Measurements from ENCODE around the gene CAMTA1. TPM values are rescaled to one million over a fixed set of nuclear protein-coding genes. Genes with fewer than 3 reads are reported as not detected.

Gene CAMTA1
- total RNA-seq, 2 experiments from 2014 or later: 43.9 to 73.3 TPM

GRCh38 chr1:7561936-7562728 lies 776.9 kb downstream of the CAMTA1 start:
- H3K4me2 ChIP-seq (ENCODE audit: low read length): no peak overlapping the region
- CTCF ChIA-PET (ENCODE audit: unreplicated experiment): no interaction called here
- no peaks in the 10 kb centered on the region for H3K79me2 ChIP-seq (ENCODE audit: insufficient read depth, low read depth, low read length)
- no peak overlapping the region for H3K4me3 ChIP-seq (ENCODE audit: low read depth, low read length, poor library complexity, severe bottlenecking)
- TF ChIP-seq CTCF (conservative IDR thresholded peaks at IDR 0.05; ENCODE audit: low read length): no peak
- TF ChIP-seq EZH2phosphoT487 (IDR thresholded peaks at IDR 0.05; ENCODE audit: borderline replicate concordance, low read depth, low read length): no peak
- H2AFZ ChIP-seq (ENCODE audit: low read length): no peak overlapping the region
- H3K4me1 ChIP-seq (ENCODE audit: insufficient read depth, low read length, poor library complexity, severe bottlenecking): no peaks in the 10 kb centered on the region
- intact Hi-C loops (cut with micrococcal nuclease; ENCODE audit: unreplicated experiment): no loop called here
- H3K27ac ChIP-seq (ENCODE audit: low read depth, low read length, poor library complexity, severe bottlenecking): no peak overlapping the region
- no peaks in the 10 kb centered on the region for H3K36me3 ChIP-seq (ENCODE audit: insufficient read depth, low read length)
- POLR2A ChIA-PET: no interaction called here
- no TSS peak for BruUV-seq (replicated peaks)
- DNase-seq (ENCODE audit: low spot score): no peak
- no peaks in the 10 kb centered on the region for H4K20me1 ChIP-seq (ENCODE audit: insufficient read depth, low read length)
- no peaks in the 10 kb centered on the region for H3K9me3 ChIP-seq (ENCODE audit: low read length)
- H3K9me2 ChIP-seq (ENCODE audit: insufficient read depth, low read length): no peaks in the 10 kb centered on the region

- no peaks in the 10 kb centered on the region for H3K4me1 ChIP-seq (ENCODE audit: insufficient read depth, low read length, poor library complexity, severe bottlenecking)
- intact Hi-C loops (cut with micrococcal nuclease; ENCODE audit: unreplicated experiment): no loop called here
Measured at GRCh38 chr1:7562729-7563605, 777.7 kb downstream of the CAMTA1 start.

More at GRCh38 chr1:7562729-7563605, 777.7 kb downstream of the CAMTA1 start:
- H3K79me2 ChIP-seq (ENCODE audit: insufficient read depth, low read depth, low read length): no peaks in the 10 kb centered on the region
- no peak overlapping the region for H3K27ac ChIP-seq (ENCODE audit: low read depth, low read length, poor library complexity, severe bottlenecking)
- H3K9me3 ChIP-seq (ENCODE audit: low read length): no peaks in the 10 kb centered on the region
- BruUV-seq (replicated peaks): no TSS peak
- ChIA-PET CTCF (ENCODE audit: unreplicated experiment) (no interaction called here), POLR2A (no interaction called here)
- no peak overlapping the region for H3K4me3 ChIP-seq (ENCODE audit: low read depth, low read length, poor library complexity, severe bottlenecking)
- no peak for DNase-seq (ENCODE audit: low spot score)
- H3K9me2 ChIP-seq (ENCODE audit: insufficient read depth, low read length): no peaks in the 10 kb centered on the region
- H2AFZ ChIP-seq (ENCODE audit: low read length): no peak overlapping the region
- H3K36me3 ChIP-seq (ENCODE audit: insufficient read depth, low read length): no peaks in the 10 kb centered on the region
- H3K4me2 ChIP-seq (ENCODE audit: low read length): no peak overlapping the region
- no peak for TF ChIP-seq CTCF (conservative IDR thresholded peaks at IDR 0.05; ENCODE audit: low read length)
- TF ChIP-seq EZH2phosphoT487 (IDR thresholded peaks at IDR 0.05; ENCODE audit: borderline replicate concordance, low read depth, low read length): no peak
- no peaks in the 10 kb centered on the region for H4K20me1 ChIP-seq (ENCODE audit: insufficient read depth, low read length)
